GM12878 (cell line): Measurements from ENCODE around the gene CTDSP1. TPM values are rescaled to one million over a fixed set of nuclear protein-coding genes. Genes with fewer than 3 reads are reported as not detected.

ENCODE experiments used
- ATAC-seq: fragments of 200-7000 bp; cut with Tn5 transposase; 3 replicates; pipeline ENCODE4 v1.9.1; 2020; ENCODE audit warnings: mild to moderate bottlenecking, moderate library complexity
- BruUV-seq: library from RNA; stranded (reverse); fragments of 400-500 nt; replicated peaks from 2 replicates; lab custom pipeline; 2021; lab: Mats Ljungman, UMichigan
- CTCF ChIA-PET: fragments of 300-600 bp; sonication (Branson Sonifier 250); formaldehyde crosslinking; extraction: SDS; loops from one replicate; lab custom pipeline; 2021; ENCODE audit warnings: inconsistent platforms; lab: Yijun Ruan, JAX
- POLR2A ChIA-PET: fragments of 350-600 bp; formaldehyde crosslinking; extraction: SDS; loops from one replicate; lab custom pipeline; 2021; ENCODE audit warnings: inconsistent platforms; lab: Charles Lee
- RAD21 ChIA-PET: fragments of 300-600 bp; sonication (Branson Sonifier 250); formaldehyde crosslinking; loops from one replicate; lab custom pipeline; 2023; ENCODE audit warnings: antibody characterized with exemption; ENCODE audit not compliant: unreplicated experiment; lab: Charles Lee
- SMC1A ChIA-PET: fragments of 300-600 bp; sonication (Branson Sonifier 250); formaldehyde crosslinking; loops from one replicate; lab custom pipeline; 2023; ENCODE audit not compliant: unreplicated experiment, uncharacterized antibody; lab: Charles Lee
- DNase-seq: peaks from one replicate; pipeline ENCODE4 v3.0.0-alpha.2; 2011; ENCODE audit warnings: low read depth, low spot score
- FAIRE-seq: peaks from 3 replicates; lab custom pipeline; 2011; peaks lifted over from hg19 to GRCh38; lab: Jason Lieb, UNC
- H2AFZ ChIP-seq: 2 replicates; pipeline ENCODE4 v1.6.0; 2011; ENCODE audit warnings: low read depth, low read length, control low read depth; ENCODE audit not compliant: control insufficient read depth
- H3K27ac ChIP-seq: 2 replicates; pipeline ENCODE4 v1.5.1; 2011; ENCODE audit warnings: control low read depth; ENCODE audit not compliant: control insufficient read depth, insufficient read depth
- H3K27me3 ChIP-seq, 2 experiments: replicated peaks in 1 of 2; 2 replicates each; pipeline versions ENCODE4 v1.6.0 to v1.6.1; 2011; ENCODE audit warnings: low read length in 1 of 2; ENCODE audit not compliant: control insufficient read depth in 2 of 2, insufficient read depth in 2 of 2
- H3K36me3 ChIP-seq, 2 experiments: 2 replicates each; pipeline ENCODE4 v1.5.1; 2011; ENCODE audit warnings: low read length in 1 of 2; ENCODE audit not compliant: control insufficient read depth in 2 of 2, insufficient read depth in 2 of 2
- H3K4me1 ChIP-seq: 2 replicates; pipeline ENCODE4 v1.6.1; 2011; ENCODE audit warnings: mild to moderate bottlenecking, low read length, moderate library complexity, mixed read lengths; ENCODE audit not compliant: control insufficient read depth, insufficient read depth
- H3K4me2 ChIP-seq: 2 replicates; pipeline ENCODE4 v1.6.0; 2011; ENCODE audit warnings: control low read depth; ENCODE audit not compliant: control insufficient read depth, insufficient read depth
- H3K4me3 ChIP-seq: fragments of 200-600 bp; sonication (generic); 2 replicates; pipeline ENCODE4 v1.5.1; 2016
- H3K79me2 ChIP-seq: 2 replicates; pipeline ENCODE4 v1.6.0; 2011; ENCODE audit warnings: low read length; ENCODE audit not compliant: control insufficient read depth, insufficient read depth
- H3K9ac ChIP-seq: 2 replicates; pipeline ENCODE4 v1.8.0; 2011; ENCODE audit warnings: low read length, control low read depth, mixed read lengths; ENCODE audit not compliant: control insufficient read depth, insufficient read depth
- H3K9me3 ChIP-seq: replicated peaks from 3 replicates; pipeline ENCODE4 v1.5.1; 2011; ENCODE audit warnings: mild to moderate bottlenecking, low read length; ENCODE audit not compliant: control insufficient read depth, insufficient read depth
- H4K20me1 ChIP-seq: 2 replicates; pipeline ENCODE4 v1.6.0; 2011; ENCODE audit not compliant: control insufficient read depth, insufficient read depth
- BMI1 ChIP-seq: fragments of 450-650 bp; IDR thresholded peaks from 2 replicates; pipeline ENCODE4 v1.6.1; 2016; ENCODE audit warnings: mild to moderate bottlenecking, moderate library complexity, borderline replicate concordance
- E4F1 ChIP-seq: fragments of 450-650 bp; IDR thresholded peaks from 2 replicates; pipeline ENCODE4 v1.6.1; 2018; ENCODE audit warnings: borderline replicate concordance, mild to moderate bottlenecking; ENCODE audit not compliant: partially characterized antibody
- HDAC2 ChIP-seq: fragments of 200-600 bp; sonication (generic); IDR thresholded peaks from 2 replicates; pipeline ENCODE4 v1.6.1; 2017
- MEF2A ChIP-seq: IDR thresholded peaks from 2 replicates; pipeline ENCODE4 v1.6.1; 2011; ENCODE audit warnings: low read depth, mild to moderate bottlenecking, low read length, moderate library complexity; ENCODE audit not compliant: insufficient read depth
- NRF1 ChIP-seq: conservative IDR thresholded peaks from 2 replicates; pipeline ENCODE4 v1.6.1; 2011; ENCODE audit warnings: mild to moderate bottlenecking, low read depth, low read length, improper control_type of control experiment
- PAX8 ChIP-seq: fragments of 450-650 bp; IDR thresholded peaks from 2 replicates; pipeline ENCODE4 v1.6.1; 2017; ENCODE audit warnings: mild to moderate bottlenecking, moderate library complexity
- RCOR1 ChIP-seq: conservative IDR thresholded peaks from 2 replicates; pipeline ENCODE4 v1.6.1; 2012; ENCODE audit warnings: low read depth, low read length, improper control_type of control experiment
- RFX5 ChIP-seq: IDR thresholded peaks from 2 replicates; pipeline ENCODE4 v1.6.1; 2011; ENCODE audit warnings: low read depth, low read length, improper control_type of control experiment
- SMAD5 ChIP-seq: IDR thresholded peaks from 2 replicates; pipeline ENCODE4 v1.6.1; 2016; ENCODE audit warnings: antibody characterized with exemption, low read depth
- SREBF2 ChIP-seq: IDR thresholded peaks from 2 replicates; pipeline ENCODE4 v1.6.1; 2012; ENCODE audit warnings: mild to moderate bottlenecking, low read length
- USF1 ChIP-seq: IDR thresholded peaks from 2 replicates; pipeline ENCODE4 v1.6.1; 2011; ENCODE audit warnings: borderline replicate concordance, low read depth, mild to moderate bottlenecking, moderate library complexity, mixed read lengths, low read length; ENCODE audit not compliant: insufficient read depth; ENCODE audit errors: extremely low read length
- WRNIP1 ChIP-seq: IDR thresholded peaks from 2 replicates; pipeline ENCODE4 v1.6.1; 2011; ENCODE audit warnings: low read depth, low read length, improper control_type of control experiment, borderline replicate concordance
- WGBS: methylation state at CpG from one replicate; pipeline ENCODE4 v1.1.6; 2016; ENCODE audit warnings: low lambda C conversion rate; ENCODE audit not compliant: insufficient replicate concordance, insufficient coverage; ENCODE audit errors: missing lambda C conversion rate; 5-methylcytosine and 5-hydroxymethylcytosine counted together
- in situ Hi-C: fragments of 300-500 bp; cut with MboI; formaldehyde crosslinking; loops from 9 replicates; pipeline ENCODE4 v1.14.3; 2018; ENCODE audit warnings: mixed read lengths
- intact Hi-C: fragments of 100-400 bp; cut with micrococcal nuclease; formaldehyde crosslinking; loops from one replicate; pipeline ENCODE4 v1.14.2; 2022; ENCODE audit not compliant: unreplicated experiment
- polyA plus RNA-seq, 11 experiments: library from polyadenylated mRNA; depleted of rRNA in 4 of 11; unstranded in 6 of 11; stranded (reverse) in 5 of 11; fragments of >200 nt; fragmentation: Nextera tagmentation in 4 of 11; fragmentation: Illumina TruSeq in 1 of 11; extraction: Ambion mirVana in 4 of 11; extraction: Trizol in 1 of 11; gene quantifications; 1 replicate in 1 of 11; 2 replicates in 10 of 11; pipeline versions ENCODE4 v1.2.1 to v1.2.3, GENCODE V29; 2011 to 2016; ENCODE audit warnings: inconsistent platforms in 2 of 11, missing spikeins in 2 of 11, low read depth in 1 of 11
- total RNA-seq, 4 experiments: library from RNA; depleted of rRNA in 3 of 4; stranded (reverse); fragments of >200 nt in 3 of 4; fragmentation: Illumina TruSeq in 1 of 4; extraction: Trizol in 1 of 4; gene quantifications; 2 replicates each; pipeline versions ENCODE4 v1.2.1 to v1.2.3, GENCODE V29; 2013 to 2021

CTDSP1 gene
- total and polyA plus RNA-seq, 10 of the 15 experiments (the other 5 are each of a cell fraction or from before 2014, with no cell fraction given) = 3.0 to 75.9 (median 34.4) TPM

- ChIA-PET RAD21 (no interaction called here), SMC1A (no interaction called here), CTCF (no interaction called here), POLR2A (interaction anchor here (0.5 kb wide), 1 partner anchor 268 kb away, joined by 4 read pairs; no protein-coding TSS in a partner anchor)
- FAIRE-seq (no peak), ATAC-seq (no peak), DNase-seq (no peak)
- no peaks in the 10 kb centered on the region for H3K27me3 ChIP-seq
- no peaks in the 10 kb centered on the region for H4K20me1 ChIP-seq
- TF ChIP-seq BMI1 = no peak
- TF ChIP-seq SMAD5 = no peak
- no peak for TF ChIP-seq NRF1
- TF ChIP-seq WRNIP1 = no peak
- no peak for TF ChIP-seq HDAC2
- TF ChIP-seq USF1 = no peak
- no peak for TF ChIP-seq MEF2A
- TF ChIP-seq PAX8 = no peak
- no peak for TF ChIP-seq RFX5
- no peak for TF ChIP-seq SREBF2
- no peak for TF ChIP-seq E4F1
- TF ChIP-seq RCOR1 = no peak
- H3K9ac ChIP-seq = no peak overlapping the region
- H3K36me3 ChIP-seq = no peaks in the 10 kb centered on the region; a peak in 3 of 4 replicates
- H3K27ac ChIP-seq = no peak overlapping the region
- WGBS = 98% methylated on average over 7 of the region's 7 CpGs
- H2AFZ ChIP-seq = no peak overlapping the region
- peaks cover 3% of the 10 kb centered on the region; the same call in 1 of the 2 replicates for H3K4me1 ChIP-seq
- intact Hi-C loops = no loop called here
- H3K9me3 ChIP-seq = no peaks in the 10 kb centered on the region
- BruUV-seq = no TSS peak
- no peak overlapping the region for H3K4me3 ChIP-seq
- in situ Hi-C loops = no loop called here
- no peaks in the 10 kb centered on the region for H3K79me2 ChIP-seq
- no peak overlapping the region for H3K4me2 ChIP-seq
Observed at GRCh38 chr2:218444692-218445357, 45.2 kb downstream of the CTDSP1 start.
